Testis (tissue), 3 donors: ENCODE measurements around the gene GRM7. TPM values are rescaled to one million over a fixed set of nuclear protein-coding genes. Genes with fewer than 3 reads are reported as not detected.

ENCODE experiments used
- DNase-seq: peaks from one replicate; pipeline ENCODE4 v3.0.0-alpha.2; 2019
- H3K27ac ChIP-seq, 2 donors: fragments of 200-600 bp; sonication (generic); one replicate each; pipeline ENCODE4 v1.5.1; 2019
- H3K27me3 ChIP-seq: fragments of 200-600 bp; sonication (generic); one replicate; pipeline ENCODE4 v1.5.1; 2019
- H3K36me3 ChIP-seq: fragments of 200-600 bp; sonication (generic); one replicate; pipeline ENCODE4 v1.5.1; 2017; ENCODE audit warnings: low read depth; ENCODE audit errors: missing control alignments
- H3K4me1 ChIP-seq: fragments of 200-600 bp; sonication (generic); one replicate; pipeline ENCODE4 v1.5.1; 2019
- H3K4me3 ChIP-seq, 2 donors: fragments of 200-600 bp; sonication (generic); one replicate each; pipeline ENCODE4 v1.5.1; 2017 to 2019
- H3K9me3 ChIP-seq: fragments of 200-600 bp; sonication (generic); one replicate; pipeline ENCODE4 v1.5.1; 2017
- CTCF ChIP-seq, 3 experiments: fragments of 450-650 bp in 2 of 3; fragments of 200-600 bp in 1 of 3; sonication (generic) in 1 of 3; IDR thresholded peaks; one replicate each; pipeline ENCODE4 v1.5.1; 2016 to 2019; ENCODE audit warnings: antibody characterized with exemption in 3 of 3, mild to moderate bottlenecking in 2 of 3, moderate library complexity in 1 of 3
- POLR2A ChIP-seq: fragments of 450-650 bp; IDR thresholded peaks from one replicate; pipeline ENCODE4 v1.6.1; 2017; ENCODE audit warnings: antibody characterized with exemption, mild to moderate bottlenecking, moderate library complexity
- WGBS, 2 donors: methylation state at CpG; one replicate each; pipeline ENCODE4 v1.1.5; 2018; 5-methylcytosine and 5-hydroxymethylcytosine counted together
- intact Hi-C: fragments of 100-400 bp; cut with DNase I; formaldehyde crosslinking; loops from one replicate; pipeline ENCODE4 v1.15.1; 2023; ENCODE audit warnings: low total_unique reads
- polyA plus RNA-seq: library from polyadenylated mRNA; stranded (reverse); fragments of 350-450 nt; fragmentation: Illumina TruSeq; extraction: RNeasy Lipid Tissue Mini Kit (QIAGEN cat#74804); gene quantifications from one replicate; pipeline ENCODE4 v1.2.3, GENCODE V29; 2014; ENCODE audit warnings: low read depth, low replicate concordance; ENCODE audit not compliant: insufficient read depth
- total RNA-seq, 2 donors: library from RNA; depleted of rRNA; stranded (reverse); fragments of >200 nt; gene quantifications; one replicate each; pipeline ENCODE4 v1.2.3, GENCODE V29; 2016

Gene GRM7
- total and polyA plus RNA-seq, 3 donors from 2014 or later: 2.0 to 3.2 (median 2.7) TPM

GRCh38 chr3:7650466-7650865, 789.6 kb downstream of the GRM7 start:
- TF ChIP-seq POLR2A: no peak
- no peak for TF ChIP-seq CTCF (IDR thresholded peaks at IDR 0.05)
- Histone ChIP-seq H3K4me3 (no peak overlapping the region), H3K27me3 (no peaks in the 10 kb centered on the region), H3K36me3 (no peaks in the 10 kb centered on the region), H3K9me3 (no peaks in the 10 kb centered on the region), H3K27ac (no peak overlapping the region), H3K4me1 (no peaks in the 10 kb centered on the region)
- 88 to 90% methylated on average over 1 of the region's 1 CpG for WGBS, 2 donors
- DNase-seq: no peak
- intact Hi-C loops: no loop called here

- Histone ChIP-seq H3K27ac (no peak overlapping the region), H3K36me3 (no peaks in the 10 kb centered on the region), H3K27me3 (no peaks in the 10 kb centered on the region), H3K9me3 (no peaks in the 10 kb centered on the region), H3K4me1 (no peaks in the 10 kb centered on the region), H3K4me3 (no peak overlapping the region)
- TF ChIP-seq POLR2A: no peak
- no peak for TF ChIP-seq CTCF (IDR thresholded peaks at IDR 0.05)
- WGBS, 2 donors: 46 to 53% methylated on average over 2 of the region's 2 CpGs
- DNase-seq: no peak
- intact Hi-C loops: no loop called here
These were observed 790.4 kb downstream of the GRM7 start for GRCh38 chr3:7651274-7651673.

- Histone ChIP-seq H3K27ac (no peak overlapping the region), H3K27me3 (no peaks in the 10 kb centered on the region), H3K4me1 (no peaks in the 10 kb centered on the region)
These were observed 796.5 kb downstream of the GRM7 start for GRCh38 chr3:7657214-7658112.

GRCh38 chr3:7658294-7658693, 797.4 kb downstream of the GRM7 start:
- Histone ChIP-seq H3K27me3 (no peaks in the 10 kb centered on the region), H3K4me3 (no peak overlapping the region), H3K36me3 (no peaks in the 10 kb centered on the region), H3K27ac (no peak overlapping the region), H3K9me3 (no peaks in the 10 kb centered on the region), H3K4me1 (no peaks in the 10 kb centered on the region)
- WGBS, 2 donors: 60 to 65% methylated on average over 3 of the region's 3 CpGs
- intact Hi-C loops: no loop called here
- DNase-seq: no peak
- no peak for TF ChIP-seq CTCF (IDR thresholded peaks at IDR 0.05)
- TF ChIP-seq POLR2A: no peak

More at GRCh38 chr3:7657214-7658112, 796.5 kb downstream of the GRM7 start:
- intact Hi-C loops: no loop called here
- Histone ChIP-seq H3K36me3 (no peaks in the 10 kb centered on the region), H3K4me3 (no peak overlapping the region), H3K9me3 (no peaks in the 10 kb centered on the region)
- no peak for TF ChIP-seq CTCF (IDR thresholded peaks at IDR 0.05)
- TF ChIP-seq POLR2A: no peak
- DNase-seq: no peak
- WGBS, 2 donors: 48 to 60% methylated on average over 4 of the region's 4 CpGs

GRCh38 chr3:7659079-7659478, 798.2 kb downstream of the GRM7 start:
- no peak for TF ChIP-seq POLR2A
- TF ChIP-seq CTCF (IDR thresholded peaks at IDR 0.05): no peak
- Histone ChIP-seq H3K36me3 (no peaks in the 10 kb centered on the region), H3K27ac (no peak overlapping the region), H3K4me1 (no peaks in the 10 kb centered on the region), H3K27me3 (no peaks in the 10 kb centered on the region), H3K9me3 (no peaks in the 10 kb centered on the region), H3K4me3 (no peak overlapping the region)
- WGBS, 2 donors: 79 to 84% methylated on average over 1 of the region's 1 CpG
- DNase-seq: no peak
- intact Hi-C loops: no loop called here
